ENCODE measurements around the gene CELSR2.

CELSR2 gene

DNA sequence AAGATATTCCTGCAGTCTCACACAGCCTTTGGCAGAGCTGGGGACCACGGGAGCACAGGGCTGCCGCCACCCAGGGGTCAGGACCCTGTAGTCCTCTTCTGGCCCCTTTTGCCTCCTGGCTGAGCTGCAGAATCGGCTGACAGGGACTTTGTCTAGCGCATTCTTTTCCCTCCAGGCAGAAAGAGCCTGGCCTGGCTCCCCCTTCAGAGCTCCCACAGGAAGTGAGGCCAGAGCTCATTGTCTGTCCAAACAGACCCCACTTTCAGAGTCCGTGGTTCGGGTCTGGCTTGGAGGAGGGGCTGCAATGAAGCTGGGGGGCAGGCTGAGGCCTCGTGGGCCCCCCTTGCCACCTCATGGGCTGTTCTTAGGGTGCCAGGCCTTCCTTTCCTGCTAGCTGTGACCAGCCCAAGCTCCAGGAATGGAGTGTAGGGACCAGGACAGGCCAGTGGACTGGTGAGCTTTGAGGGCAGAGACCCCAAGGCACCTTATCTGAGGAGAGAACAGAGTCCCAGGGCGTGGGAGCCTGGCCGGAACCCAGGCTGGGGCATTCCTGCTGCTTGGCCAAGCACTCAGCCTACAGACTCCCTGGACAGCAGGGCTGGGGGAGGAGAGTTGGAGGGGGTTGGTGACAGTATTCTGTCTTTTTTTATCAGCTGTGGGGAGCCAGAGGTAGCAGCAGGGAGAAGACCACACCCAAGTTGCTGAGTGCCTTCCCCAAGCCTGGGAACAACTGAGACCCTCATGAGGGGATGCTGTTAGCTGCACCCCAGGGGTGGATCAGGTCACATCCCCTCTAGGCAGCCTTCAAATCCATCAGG is 4.7 kb downstream of the CELSR2 start:
- no peak for TF ChIP-seq ZFX (IDR thresholded peaks at IDR 0.05; ENCODE audit: borderline replicate concordance)
- TF ChIP-seq, protein P1, sequence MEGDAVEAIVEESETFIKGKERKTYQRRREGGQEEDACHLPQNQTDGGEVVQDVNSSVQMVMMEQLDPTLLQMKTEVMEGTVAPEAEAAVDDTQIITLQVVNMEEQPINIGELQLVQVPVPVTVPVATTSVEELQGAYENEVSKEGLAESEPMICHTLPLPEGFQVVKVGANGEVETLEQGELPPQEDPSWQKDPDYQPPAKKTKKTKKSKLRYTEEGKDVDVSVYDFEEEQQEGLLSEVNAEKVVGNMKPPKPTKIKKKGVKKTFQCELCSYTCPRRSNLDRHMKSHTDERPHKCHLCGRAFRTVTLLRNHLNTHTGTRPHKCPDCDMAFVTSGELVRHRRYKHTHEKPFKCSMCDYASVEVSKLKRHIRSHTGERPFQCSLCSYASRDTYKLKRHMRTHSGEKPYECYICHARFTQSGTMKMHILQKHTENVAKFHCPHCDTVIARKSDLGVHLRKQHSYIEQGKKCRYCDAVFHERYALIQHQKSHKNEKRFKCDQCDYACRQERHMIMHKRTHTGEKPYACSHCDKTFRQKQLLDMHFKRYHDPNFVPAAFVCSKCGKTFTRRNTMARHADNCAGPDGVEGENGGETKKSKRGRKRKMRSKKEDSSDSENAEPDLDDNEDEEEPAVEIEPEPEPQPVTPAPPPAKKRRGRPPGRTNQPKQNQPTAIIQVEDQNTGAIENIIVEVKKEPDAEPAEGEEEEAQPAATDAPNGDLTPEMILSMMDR (IDR thresholded peaks at IDR 0.05), result no peak
- H3K27ac ChIP-seq, result no peak overlapping the region

DNA sequence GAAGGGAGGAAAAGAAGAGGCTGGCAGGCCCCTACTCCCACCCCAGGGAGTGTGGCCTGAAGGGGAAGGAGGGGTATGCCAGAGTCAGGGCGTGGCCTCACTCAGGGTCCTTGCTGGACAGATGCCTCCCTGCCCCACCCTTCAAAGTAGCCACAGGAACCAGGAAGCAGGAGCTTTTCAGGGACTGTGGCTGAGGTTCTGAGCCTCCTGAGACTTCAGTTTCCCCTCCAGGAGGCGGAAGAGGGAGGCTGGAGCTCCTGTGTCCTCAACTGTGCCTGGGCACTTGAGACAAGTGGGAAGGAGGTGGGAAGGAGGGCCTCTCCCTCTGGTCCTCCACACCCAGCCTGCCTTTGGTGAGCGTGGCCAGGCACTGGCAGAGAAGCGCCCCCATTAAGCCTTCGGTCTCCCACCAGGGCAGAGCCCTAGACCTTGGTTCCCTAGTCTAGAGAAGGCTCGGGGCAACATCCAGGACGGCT is 5.3 kb downstream of the CELSR2 start:
- no peak overlapping the region for H3K27ac ChIP-seq
- TF ChIP-seq, protein P1 (IDR thresholded peaks at IDR 0.05), result no peak
- no peak for TF ChIP-seq ZFX (IDR thresholded peaks at IDR 0.05; ENCODE audit: borderline replicate concordance)

DNA sequence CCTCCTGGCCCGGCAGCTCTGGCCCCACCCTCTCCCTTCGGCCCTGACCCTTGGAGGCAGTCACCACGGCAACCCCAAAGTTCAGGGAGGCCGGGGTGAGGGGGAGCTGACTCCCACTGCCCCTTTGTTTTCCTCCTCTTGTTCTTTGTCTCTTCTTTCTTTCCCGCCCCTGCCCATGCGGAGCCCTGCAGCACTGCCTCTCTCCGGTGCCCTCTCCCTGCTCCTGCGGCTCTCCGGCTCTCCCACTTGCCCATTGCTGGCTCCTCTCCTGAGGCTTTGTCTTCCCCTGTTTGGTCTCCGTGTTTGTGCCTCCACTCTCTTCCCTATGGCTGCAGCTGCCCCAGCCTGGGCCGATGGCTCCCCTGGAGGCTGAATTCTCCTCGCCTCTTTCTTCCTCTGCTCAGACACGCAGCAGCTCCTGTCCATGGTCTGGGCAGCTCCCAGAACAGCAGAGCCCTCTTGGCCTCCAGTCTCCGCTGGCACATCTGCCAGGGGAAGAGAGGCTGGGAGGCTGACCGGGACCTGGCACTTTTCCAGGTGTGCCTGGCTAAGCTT is 5.8 kb downstream of the CELSR2 start:
- H3K27ac ChIP-seq, result no peak overlapping the region
- TF ChIP-seq, protein P1 (IDR thresholded peaks at IDR 0.05), result no peak
- no peak for TF ChIP-seq ZFX (IDR thresholded peaks at IDR 0.05; ENCODE audit: borderline replicate concordance)

DNA sequence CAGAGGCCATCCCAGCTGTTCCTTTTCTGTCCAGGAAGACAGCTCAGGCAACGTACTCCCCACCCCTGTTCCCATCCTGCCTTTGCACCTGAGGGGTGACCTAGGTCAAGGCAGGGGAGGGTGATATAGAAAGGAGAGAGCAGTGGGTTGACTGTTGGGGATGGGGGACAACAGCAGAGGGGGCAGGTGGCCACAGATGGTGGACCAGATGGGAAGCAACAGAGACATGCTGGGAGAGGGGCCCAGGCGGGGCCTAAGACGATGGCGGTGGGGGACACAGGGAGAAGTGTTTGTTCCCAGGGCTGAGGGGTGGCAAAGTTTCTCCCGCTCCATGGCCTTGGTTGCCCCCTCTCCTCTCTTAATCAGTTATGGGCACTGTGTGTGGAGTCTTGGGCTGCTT is 6.3 kb downstream of the CELSR2 start:
- no peak for TF ChIP-seq ZFX (IDR thresholded peaks at IDR 0.05; ENCODE audit: borderline replicate concordance)
- TF ChIP-seq, protein P1 (IDR thresholded peaks at IDR 0.05), result no peak
- H3K27ac ChIP-seq, result no peak overlapping the region

DNA sequence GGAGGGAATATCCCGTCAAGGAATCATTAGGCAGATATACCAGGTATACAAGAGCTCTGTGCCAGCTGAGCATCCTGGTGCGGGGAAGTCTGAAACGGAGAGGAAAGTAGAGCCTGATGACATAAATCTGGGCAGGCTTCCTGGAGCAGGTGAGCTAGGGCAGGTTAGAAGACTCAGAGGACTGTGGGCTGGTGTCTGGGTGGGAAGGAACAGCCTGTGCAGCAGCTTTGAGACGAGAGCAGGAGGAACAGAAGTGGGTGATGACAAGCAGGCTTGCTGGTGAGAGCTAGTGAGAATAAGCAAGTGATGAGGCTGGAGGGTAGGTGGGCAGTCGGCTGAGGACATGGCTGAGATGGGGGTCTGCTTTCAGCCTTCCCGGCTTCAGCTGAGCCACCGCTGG is 6.7 kb downstream of the CELSR2 start:
- TF ChIP-seq, protein P1 (IDR thresholded peaks at IDR 0.05), result no peak
- no peak for TF ChIP-seq ZFX (IDR thresholded peaks at IDR 0.05; ENCODE audit: borderline replicate concordance)
- no peak overlapping the region for H3K27ac ChIP-seq

DNA sequence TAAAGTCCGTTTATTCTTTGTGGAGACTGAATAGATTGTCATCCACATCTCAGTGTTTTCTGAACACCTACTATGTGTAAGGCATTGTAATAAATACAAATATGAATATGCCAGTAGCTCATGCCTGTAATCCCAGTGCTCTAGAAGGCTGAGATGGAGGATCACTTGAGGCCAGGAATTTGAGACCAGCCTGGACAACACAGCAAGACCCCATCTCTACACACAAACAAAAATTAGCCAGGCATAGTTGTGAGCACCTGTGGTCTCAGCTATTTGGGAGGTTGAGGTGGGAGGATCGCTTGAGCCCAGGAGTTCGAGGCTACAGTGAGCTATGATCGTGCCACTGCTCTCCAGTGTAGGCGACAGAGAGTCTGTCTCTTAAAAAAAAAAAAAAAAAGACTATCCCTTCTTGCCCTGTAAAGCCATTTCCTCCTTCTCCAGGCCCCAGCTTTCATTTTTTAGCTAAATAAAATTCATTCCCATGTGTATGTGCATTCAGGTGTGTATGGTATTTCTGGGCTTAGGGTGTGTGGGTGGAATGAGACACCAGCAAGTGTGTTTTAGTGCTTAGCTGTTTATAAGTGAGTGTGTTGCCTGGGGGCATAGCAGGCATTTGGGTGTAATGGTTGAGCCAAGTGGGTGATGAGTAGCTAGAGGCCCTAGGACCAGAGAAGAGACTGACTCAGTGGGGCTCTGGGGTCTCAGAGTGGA is 7.8 kb downstream of the CELSR2 start:
- TF ChIP-seq, protein P1 (IDR thresholded peaks at IDR 0.05), result no peak
- no peak for TF ChIP-seq ZFX (IDR thresholded peaks at IDR 0.05; ENCODE audit: borderline replicate concordance)
- H3K27ac ChIP-seq, result no peak overlapping the region
